Panc1 (cell line): ENCODE data around the gene SGSM1.

Source experiments
- CTCF ChIP-seq: fragments of 450-650 bp; IDR thresholded peaks from 2 replicates; pipeline ENCODE4 v1.5.1; 2017; ENCODE audit warnings: mild to moderate bottlenecking
- POLR2AphosphoS5 ChIP-seq: IDR thresholded peaks from 2 replicates; pipeline ENCODE4 v1.6.1; 2012; ENCODE audit warnings: mild to moderate bottlenecking, low read depth, low read length, moderate library complexity

- TF ChIP-seq CTCF (no peak), POLR2AphosphoS5 (no peak)
Observed at GRCh38 chr22:24833881-24834495, 28.0 kb downstream of the SGSM1 start.
